HG03342 (cell line): ENCODE data around the gene TRUB2.

Experiments
- ATAC-seq: cut with Tn5 transposase; IDR thresholded peaks from one replicate; pipeline ENCODE4 v1.9.1; 2021; ENCODE audit warnings: mild to moderate bottlenecking, moderate library complexity; ENCODE audit not compliant: unreplicated experiment

The TRUB2 gene, protein sequence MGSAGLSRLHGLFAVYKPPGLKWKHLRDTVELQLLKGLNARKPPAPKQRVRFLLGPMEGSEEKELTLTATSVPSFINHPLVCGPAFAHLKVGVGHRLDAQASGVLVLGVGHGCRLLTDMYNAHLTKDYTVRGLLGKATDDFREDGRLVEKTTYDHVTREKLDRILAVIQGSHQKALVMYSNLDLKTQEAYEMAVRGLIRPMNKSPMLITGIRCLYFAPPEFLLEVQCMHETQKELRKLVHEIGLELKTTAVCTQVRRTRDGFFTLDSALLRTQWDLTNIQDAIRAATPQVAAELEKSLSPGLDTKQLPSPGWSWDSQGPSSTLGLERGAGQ

DNA sequence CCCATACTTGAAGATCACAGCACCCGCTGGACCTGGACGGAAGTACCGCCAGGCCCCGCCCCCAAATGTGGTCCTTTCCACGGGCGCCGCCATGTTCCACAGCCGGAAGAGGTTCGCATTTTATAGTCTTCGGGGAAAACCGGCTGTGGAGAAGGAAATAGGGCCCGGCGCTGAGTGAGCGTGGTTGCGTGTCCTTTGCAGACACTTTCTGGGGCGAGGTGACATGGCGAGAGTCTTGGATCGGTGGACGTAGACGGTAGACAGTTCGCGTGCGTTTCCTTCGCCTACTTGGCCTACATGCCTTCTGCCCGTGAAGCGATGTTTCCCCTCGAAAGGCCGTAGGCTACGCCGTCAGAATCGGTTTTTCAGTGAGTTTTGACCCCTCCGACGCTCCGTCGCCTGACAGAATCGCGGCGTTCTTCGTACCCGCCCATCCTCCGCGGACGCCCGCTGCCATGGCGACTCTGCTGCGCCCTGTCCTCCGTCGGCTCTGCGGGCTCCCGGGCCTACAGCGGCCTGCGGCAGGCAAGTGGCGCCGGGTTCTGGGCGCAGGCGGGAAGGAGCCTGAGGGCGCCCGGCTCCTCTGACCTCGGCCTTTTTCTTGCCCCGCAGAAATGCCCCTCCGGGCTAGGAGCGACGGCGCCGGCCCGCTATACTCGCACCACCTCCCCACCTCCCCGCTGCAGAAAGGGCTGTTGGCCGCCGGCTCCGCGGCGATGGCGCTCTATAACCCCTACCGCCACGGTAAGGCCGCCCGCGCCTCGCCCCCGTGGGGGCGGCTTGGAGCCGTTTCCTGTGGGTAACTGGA is at the start of gene TRUB2, which contains the start of gene COQ4:
TRUB2 (minus strand) TSS at position 44 of the 808 bp plus-strand sequence; CDS start at position 5, 39 bp downstream.
COQ4 (plus strand) TSS at position 436 of the 808 bp plus-strand sequence; CDS start at position 456, 20 bp downstream.
- ATAC-seq: peak; percentile 79

DNA sequence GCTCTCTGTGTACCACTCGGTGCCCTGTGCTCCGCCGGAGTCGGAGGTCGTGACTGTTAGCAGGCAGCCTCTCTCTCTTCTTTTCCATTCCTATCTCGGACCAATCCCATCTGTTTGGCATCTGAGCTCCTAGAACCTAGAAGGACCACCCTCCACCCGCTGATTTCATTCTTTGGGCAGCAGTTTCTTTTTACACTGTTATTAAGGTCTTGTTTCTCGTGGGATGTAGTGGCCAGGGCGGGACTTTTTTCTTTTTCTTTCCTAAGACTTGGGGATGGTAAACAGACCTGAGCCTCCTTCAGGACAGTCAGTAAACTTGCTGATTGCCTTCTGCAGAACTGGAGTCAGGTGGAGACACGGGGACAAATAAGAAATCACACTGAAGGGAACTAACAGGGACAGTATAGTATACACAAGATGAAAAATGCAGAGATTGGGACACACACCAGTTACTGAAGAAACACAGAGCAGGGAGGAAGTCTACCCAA is 49.4 kb upstream of the TRUB2 start:
- ATAC-seq: no peak

DNA sequence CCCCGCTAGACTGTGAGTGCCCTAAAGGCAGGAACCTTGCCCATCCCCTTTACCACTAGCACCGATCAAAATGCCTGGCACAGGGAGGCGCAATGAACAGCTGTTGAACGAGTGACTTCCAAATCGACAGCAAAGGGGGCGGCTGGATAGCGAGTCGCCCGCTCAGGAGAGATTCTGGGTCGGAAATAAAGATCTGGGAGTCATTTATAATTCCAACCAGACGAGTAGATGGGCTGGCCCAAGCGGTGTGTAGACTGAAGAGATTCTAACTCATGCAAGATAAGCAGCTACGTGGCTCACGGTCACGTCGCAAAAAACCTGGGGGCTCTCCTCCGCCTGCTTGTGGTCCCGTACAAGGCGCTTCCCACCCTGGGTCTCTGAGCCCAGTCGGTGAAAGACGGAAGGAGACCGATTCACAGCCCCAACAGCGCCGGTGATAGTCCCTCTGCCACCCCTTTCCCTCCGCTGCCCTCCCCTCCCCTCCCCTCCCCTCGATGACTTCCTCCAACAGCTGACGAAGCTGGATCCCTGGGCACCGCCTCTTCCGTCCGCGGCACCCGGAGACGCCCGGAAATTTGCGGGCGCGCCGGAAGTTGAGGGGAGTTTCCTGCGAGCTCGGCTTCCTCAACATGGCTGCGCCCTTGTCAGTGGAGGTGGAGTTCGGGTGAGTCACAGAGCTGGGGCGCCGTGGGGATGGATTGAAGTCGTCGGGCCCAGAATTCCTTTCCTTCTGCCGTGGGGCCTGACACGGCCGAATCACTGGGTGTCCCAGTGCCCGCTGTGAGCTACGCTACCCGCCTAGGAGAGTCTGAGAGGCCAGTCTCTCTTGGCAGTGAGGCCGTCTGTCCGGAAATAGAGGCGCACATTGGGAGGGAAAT is 48.7 kb upstream of the TRUB2 start, which contains the start of gene URM1:
URM1 (plus strand) TSS at position 623 of the 878 bp plus-strand sequence; CDS start at position 630, 7 bp downstream.
- ATAC-seq: peak; percentile 93

DNA sequence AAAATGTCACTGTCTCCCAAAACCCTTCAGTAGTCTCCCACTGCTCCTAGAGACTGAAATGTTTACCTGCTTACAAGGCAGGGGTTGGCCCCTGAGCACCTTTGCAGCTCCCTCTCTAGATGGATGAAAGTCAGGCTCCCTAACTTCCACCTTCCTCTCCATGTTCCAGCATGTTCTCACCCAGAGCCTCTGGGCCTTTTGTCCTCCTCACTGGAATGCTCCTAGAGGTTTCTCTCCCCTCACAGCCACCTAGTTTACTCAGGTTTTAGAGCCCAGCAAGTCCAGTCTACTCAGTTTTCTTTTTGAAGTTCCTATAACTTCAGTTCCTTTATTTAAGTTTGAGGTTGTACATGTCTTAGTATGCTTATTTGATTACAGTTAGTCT is 48.1 kb upstream of the TRUB2 start:
- no peak for ATAC-seq

DNA sequence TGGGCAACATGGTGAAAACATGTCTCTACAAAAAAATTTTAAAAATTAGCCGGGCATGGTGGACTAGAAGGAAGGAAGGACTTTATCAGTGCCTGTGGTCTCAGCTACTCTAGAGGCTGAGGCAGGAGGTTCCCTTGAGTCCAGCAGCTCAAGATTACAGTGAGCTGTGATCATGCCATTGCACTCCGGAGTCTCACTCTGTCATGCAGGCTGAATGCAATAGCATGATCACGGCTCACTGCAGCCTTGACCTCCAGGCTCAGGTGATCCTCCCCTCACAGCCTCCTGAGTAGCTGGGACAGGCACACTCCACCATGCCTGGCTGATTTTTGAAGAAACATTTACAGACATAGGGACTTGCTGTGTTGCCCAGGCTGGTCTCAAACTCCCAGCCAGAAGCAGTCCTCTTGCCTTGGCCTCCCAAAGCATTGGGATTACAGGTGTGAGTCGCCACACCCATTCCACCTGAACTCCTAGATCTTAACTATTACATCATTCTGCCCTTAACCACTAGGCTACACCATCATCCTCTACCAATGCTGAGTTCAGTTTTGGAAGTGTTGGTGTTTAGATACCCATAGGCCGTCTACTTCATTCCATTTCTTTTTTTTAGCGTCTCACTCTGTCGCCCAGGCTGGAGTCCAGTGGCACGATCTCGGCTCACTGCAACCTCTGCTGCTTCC is 46.9 kb upstream of the TRUB2 start:
- no peak for ATAC-seq

DNA sequence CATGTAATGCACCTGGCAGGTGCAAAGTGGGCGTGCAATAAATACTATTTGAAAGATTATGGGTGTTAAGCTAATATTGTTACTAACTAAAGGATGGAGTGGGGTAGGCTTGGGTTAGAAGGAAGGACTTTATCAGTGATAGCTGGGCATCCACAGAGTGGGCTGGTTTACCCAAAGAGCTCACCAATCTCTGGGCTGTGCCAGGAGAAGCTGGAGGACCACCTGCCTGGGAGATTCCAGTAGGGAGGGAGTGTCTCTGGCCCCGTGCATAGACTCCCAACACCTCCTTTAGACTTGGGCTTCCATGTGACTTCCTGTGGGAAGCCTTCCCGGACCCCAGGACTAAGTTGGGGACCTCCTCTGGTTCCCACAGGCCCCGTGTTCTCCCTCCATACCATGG is 43.3 kb upstream of the TRUB2 start:
- no peak for ATAC-seq

DNA sequence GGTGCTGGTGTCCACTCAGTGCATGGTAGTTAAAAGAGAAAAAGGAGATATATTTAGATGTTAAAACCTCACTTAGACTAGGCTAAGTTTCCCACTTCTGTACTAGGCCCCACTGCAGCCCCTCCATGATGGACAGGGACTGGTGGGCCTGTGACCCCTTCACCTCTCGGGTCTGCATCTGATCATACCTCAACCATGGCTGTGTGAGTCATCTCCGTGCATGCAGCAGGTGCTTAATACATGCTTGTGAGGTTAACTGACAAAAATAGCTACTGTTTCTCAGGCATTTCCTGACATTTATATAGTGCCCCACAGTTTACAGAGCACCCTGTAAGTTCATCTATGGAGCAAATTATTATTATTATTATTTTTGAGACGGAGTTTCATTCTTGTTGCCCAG is 40.5 kb upstream of the TRUB2 start:
- ATAC-seq: no peak

DNA sequence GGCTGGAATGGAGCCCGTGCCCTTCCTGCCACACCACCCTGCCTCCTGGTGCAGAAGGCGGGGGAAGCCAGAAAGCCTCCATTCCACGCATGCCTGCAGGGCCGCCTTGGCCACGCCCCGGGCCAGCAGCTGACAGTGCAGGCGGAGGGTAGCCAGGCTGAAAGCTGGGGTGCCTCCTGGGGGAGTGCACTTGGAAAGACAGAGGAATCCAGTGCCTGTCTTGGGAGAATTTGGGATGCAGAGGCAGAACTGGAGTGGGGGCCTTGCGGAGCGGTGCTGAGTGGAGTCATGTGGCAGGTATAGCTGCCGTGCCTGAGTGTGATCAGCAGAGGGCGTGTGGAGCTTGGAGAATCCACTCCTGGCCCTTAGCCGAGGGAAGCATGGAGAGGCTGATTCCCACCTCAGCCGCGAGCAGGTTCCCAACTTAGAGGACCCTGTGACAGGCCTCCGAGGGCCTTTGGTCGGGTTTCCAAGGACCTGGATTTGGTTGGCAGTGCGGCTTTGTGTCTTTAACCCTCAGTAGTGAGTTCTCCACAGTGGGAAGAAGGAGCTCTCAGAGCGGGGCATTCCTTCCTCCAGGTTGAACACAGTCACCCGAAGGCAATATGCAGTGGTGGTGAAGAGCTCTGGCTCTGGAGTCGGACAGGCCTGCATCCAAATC is 39.9 kb upstream of the TRUB2 start:
- ATAC-seq: peak; percentile 65

DNA sequence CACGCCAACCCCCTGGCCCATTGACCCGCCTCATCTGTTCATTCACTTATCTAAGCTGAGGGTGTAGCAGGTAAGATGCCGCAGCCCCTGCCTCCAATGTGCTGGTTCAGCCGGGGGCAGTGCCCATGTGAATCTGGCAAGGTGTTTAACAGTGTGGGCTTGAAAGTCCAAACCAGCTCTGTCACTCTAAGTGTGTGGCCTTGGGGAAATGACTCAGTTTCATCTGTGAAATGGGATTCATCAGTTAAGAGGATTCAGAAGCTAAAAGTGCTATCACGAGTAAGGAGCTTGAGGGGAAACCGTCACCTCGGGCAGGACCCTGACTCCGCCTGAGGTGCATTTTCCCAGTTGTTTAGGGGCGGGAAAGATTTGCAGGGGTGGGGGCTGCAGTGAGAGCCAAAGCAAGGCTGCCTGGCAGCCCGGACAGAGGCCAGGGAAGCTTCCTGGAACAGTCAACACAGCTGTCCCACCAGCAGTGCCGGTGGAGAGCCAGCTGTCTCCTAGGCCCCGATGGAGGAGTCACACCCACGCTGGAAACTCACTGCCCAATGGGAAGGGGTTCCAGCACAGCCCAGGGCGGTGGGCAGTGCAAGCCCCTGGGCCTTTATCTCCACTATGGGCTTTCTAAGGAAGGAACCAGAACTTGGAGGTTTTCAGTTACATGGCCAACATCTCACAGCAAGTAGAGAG is 39.2 kb upstream of the TRUB2 start:
- ATAC-seq: no peak

DNA sequence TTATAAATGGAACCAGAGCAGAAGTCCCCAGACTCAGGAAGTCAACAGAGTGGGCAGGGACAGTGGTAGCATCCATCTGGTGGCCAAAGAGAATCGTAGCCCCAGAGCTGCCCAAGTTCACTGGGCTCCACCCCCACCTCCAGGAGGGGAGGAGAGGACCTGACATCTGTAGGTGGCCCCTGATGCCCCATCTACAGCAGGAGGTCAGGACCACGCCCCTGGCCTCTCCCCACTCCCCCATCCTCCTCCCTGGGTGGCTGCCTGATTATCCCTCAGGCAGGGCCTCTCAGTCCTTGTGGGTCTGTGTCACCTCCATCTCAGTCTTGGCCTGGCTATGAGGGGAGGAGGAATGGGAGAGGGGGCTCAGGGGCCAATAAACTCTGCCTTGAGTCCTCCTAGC is 38.6 kb upstream of the TRUB2 start:
- ATAC-seq: no peak

DNA sequence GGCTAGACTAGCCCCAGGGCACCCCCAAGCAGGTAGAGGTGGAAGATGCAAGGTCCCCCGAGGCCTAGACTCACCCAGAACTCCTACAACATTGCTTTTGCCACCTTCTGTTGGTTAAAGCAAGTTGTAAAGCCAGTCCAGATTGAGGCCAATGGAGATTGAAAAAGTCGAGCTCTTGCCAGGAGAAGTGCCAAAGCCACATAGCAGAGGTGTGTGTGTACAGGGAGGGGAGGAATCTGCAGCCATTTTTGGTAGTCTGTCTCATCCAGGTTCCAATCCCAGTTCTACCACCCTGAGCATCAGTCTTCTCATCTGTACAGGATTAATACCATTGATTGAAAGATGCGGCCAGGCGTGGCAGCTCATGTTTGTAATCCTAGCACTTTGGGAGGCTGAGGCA is 36.6 kb upstream of the TRUB2 start:
- ATAC-seq: no peak

DNA sequence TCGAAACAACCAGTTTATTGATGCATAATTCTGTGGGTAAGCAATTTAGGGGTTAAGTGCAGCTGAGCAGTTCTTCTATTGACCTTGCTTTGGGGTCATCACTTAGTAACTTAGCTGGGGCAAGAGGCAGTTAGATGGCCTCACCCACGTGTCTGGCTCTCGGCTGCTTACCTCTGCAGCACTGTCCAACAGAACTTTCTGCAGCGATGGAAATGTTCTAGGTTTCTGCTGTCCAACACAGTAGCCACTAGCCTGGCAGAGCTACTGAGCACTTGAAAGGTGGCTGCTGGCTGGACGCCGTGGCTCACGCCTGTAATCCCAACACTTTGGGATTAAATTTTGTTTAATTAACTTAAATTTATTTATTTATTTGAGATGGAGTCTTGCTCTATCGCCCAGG is 35.8 kb upstream of the TRUB2 start:
- ATAC-seq: no peak

DNA sequence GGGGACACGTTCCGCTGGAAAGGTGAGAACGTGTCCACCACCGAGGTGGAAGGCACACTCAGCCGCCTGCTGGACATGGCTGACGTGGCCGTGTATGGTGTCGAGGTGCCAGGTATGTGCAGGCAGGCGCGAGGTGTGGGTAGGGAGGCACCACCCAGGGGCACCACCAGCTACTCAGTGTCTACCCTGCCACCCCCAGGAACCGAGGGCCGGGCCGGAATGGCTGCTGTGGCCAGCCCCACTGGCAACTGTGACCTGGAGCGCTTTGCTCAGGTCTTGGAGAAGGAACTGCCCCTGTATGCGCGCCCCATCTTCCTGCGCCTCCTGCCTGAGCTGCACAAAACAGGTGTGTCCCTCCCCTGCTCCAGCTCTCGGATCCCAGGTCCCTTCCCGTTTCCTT is 33.2 kb upstream of the TRUB2 start:
- no peak for ATAC-seq

DNA sequence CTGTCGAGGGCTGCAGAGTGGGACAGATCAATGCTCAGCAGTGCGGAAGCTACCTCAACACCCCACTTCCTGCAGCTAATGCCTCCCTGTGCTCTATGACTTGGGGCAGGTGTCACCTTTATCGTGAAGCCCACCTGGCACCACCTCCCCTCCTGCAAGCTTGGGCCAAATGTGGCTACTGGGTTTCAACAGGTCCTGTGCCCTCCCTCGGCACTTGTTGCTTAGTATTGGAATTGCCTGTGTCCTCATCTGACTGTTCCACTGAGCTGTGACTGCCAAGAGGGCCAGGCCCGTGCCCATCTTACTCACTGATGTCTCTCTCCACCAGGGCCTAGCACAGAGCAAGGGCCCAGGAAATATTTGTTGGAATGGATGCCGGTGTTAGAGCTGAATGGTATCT is 27.5 kb upstream of the TRUB2 start:
- no peak for ATAC-seq

DNA sequence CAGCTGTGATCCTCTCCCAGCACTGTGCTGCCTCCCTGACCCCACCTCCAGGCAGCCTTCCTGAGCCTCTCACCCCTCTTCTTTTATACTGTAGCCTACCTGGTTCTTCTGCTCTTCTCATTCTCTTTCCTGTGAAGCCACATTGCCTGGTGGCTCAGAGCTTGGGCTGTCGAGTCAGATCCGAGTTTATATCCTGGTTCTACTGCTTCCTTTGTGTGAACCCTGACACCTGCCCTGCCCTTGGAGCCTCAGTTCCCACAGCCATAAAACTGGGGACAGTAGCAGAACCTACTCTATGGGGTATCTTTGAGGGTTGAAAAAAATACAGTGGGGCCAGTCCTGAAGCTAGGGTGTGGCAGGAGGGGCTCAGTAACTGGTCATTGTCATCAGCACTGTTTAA is 26.9 kb upstream of the TRUB2 start:
- ATAC-seq: no peak

DNA sequence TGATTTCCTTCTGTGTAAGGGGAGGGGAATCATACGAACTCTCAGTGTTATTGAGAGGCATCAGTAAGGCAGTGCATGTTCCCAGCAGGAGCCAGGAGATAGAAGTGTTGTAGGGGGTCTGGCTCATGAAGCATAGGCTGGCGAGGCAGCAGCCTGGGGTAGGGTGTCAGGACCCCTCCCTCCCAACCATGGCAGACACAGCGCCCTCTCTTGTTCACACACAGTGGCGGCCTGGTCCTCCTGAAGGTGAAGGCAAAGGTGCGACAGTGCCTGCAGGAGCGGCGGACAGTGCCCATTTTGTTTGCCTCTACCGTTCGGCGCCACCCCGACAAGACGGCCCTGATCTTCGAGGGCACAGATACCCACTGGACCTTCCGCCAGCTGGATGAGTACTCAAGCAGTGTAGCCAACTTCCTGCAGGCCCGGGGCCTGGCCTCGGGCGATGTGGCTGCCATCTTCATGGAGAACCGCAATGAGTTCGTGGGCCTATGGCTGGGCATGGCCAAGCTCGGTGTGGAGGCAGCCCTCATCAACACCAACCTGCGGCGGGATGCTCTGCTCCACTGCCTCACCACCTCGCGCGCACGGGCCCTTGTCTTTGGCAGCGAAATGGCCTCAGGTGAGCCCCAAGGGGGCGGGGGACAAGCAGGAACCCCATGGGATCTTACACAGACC is 22.8 kb upstream of the TRUB2 start:
- ATAC-seq: no peak

DNA sequence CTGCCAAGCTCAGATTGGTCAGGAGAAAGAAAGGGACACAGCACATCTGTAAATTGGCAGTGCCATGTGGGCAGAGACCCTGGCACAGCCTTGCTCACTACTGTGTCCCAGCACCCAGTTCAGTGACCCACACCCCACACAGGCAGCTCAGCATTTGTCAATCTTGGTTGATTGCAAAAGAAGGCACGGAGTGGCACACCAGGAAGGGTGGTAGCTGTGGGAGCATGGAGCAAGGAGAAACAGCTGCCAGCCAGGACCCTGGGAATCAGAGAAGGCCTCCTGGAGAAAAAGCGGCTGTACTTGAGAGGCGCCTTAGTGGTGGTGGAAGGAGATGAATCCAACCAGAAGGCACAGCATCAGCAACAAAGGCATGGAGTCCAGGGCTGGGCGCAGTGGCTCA is 21.6 kb upstream of the TRUB2 start:
- ATAC-seq: no peak

DNA sequence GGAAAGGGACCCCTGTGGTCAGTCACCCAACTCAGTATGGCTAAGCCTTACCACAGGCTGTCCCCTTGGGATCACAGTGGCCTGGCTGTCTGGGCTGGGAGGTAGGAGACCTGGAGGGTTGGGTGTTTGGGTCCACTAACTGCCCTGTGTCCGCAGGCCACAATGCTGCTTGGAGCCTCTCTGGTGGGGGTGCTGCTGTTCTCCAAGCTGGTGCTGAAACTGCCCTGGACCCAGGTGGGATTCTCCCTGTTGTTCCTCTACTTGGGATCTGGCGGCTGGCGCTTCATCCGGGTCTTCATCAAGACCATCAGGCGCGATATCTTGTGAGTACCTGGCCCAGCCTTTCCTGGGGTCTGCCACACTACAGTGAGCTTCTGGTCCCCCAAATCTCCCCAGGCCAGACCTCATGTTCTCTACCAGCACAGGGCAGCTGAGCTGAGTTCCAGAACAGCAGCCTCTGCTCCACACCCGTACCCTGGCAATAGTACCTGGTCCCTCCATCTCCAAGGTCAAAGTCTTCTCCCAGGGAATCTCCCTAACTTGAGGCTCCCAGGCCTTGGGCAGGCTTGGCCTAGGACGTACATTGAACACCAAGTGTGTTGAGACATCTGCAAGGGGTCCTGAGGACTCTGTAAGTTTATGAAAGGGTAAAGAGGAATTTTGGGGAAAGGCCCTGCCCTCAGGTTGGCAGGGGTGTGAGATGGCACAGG is 20.9 kb upstream of the TRUB2 start:
- no peak for ATAC-seq
